ENCODE measurements around the gene DTNA. TPM values are rescaled to one million over a fixed set of nuclear protein-coding genes. Genes with fewer than 3 reads are reported as not detected.
A peak's percentile ranks its signal among the peaks of the same experiment; 100 is the strongest.
"Not testable (repeated sequence)": the region's sequence is repeated elsewhere in the genome, so short reads cannot be mapped to it uniquely, and the experiment has no call there.

Gene DTNA
- total RNA-seq = not detected
- not detected for polyA plus RNA-seq

DNA sequence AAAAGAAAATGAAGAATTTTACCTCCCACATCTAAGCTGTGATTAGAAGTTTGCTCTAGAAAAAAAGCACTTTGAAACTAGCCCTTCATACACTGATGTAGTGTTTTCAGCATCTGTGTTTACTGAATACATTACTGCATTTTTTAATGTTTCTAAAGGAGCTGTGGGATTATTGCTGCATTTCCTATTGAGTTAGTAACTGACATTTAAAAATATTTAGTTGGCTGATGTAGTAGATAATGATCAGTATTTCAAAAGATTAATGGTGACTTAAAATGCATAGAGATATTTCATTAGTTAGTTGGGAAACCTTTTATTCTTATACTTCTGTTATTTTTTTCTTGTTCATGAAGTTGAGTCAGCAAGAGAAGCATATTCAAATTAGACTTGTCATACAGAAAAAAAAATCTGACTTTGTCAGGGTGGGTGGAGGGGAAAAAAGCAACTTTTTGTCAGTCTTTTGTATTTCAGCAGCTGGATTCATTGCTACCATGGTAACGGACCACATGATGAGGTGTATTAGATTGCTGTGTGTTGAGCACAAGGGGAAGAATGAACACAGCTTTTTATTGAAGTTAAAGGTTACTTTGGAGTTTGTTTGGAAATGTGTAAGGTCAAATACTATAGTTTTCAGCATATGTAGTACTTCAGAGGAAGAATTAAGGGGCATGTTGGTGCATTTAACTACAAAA, at the start of gene DTNA:
TSS of gene DTNA (plus strand) at position 549 of the 692 bp plus-strand sequence. CDS start 45,679 bp downstream, outside the sequence.
- no peak for DNase-seq
- Mint-ChIP-seq H3K4me3 (no peak within 1 kb of the TSS), H3K36me3 (no peaks in the 10 kb centered on the region), H3K27me3 (peaks cover 0 to 5% of the 10 kb centered on the region in 2 donors), H3K4me1 (no peaks in the 10 kb centered on the region), H3K27ac (no peak within 1 kb of the TSS), H3K9me3 (no peaks in the 10 kb centered on the region)
- Histone ChIP-seq H3K9me3 (ENCODE audit: low read length) (no peaks in the 10 kb centered on the region), H3K4me1 (ENCODE audit: insufficient read depth, low read length) (no peaks in the 10 kb centered on the region), H3K4me3 (ENCODE audit: low read length) (no peak within 1 kb of the TSS), H3K36me3 (ENCODE audit: insufficient read depth, low read length) (no peaks in the 10 kb centered on the region), H3K27me3 (ENCODE audit: insufficient read depth, low read length, poor library complexity, severe bottlenecking) (no peaks in the 10 kb centered on the region), H3K27ac (ENCODE audit: low read depth, low read length) (no peak within 1 kb of the TSS)
- ChIA-PET POLR2A (no interaction called here), CTCF (no interaction called here)

DNA sequence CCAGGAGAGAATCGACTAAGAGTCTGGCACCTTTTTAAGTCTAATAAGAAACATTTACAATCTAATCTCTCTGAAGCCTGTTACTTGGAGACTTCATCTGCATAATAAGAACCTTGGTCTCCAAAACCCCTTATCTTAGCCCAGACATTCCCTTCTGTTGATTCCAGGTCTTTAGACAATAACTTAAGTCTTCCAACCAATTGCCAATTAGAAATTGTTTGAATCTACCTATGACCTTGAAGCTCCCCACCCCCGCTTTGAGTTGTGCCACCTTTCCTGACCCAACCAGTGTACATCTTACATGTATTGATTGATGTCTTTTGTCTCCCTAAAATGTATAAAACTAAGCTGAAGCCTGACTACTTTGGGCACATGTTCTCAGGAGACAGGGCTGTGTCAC, 49.5 kb upstream of the DTNA start:
- Histone ChIP-seq H3K4me3 (ENCODE audit: low read length) (no peak overlapping the region), H3K9me3 (ENCODE audit: low read length) (no peaks in the 10 kb centered on the region), H3K27me3 (ENCODE audit: insufficient read depth, low read length, poor library complexity, severe bottlenecking) (no peaks in the 10 kb centered on the region), H3K36me3 (ENCODE audit: insufficient read depth, low read length) (no peaks in the 10 kb centered on the region), H3K4me1 (ENCODE audit: insufficient read depth, low read length) (no peaks in the 10 kb centered on the region), H3K27ac (ENCODE audit: low read depth, low read length) (no peak overlapping the region)
- Mint-ChIP-seq H3K9me3 (peaks cover 0 to 4% (median 0%) of the 10 kb centered on the region in 5 donors), H3K36me3 (no peaks in the 10 kb centered on the region), H3K27me3 (peaks cover 2 to 22% of the 10 kb centered on the region in 2 donors), H3K4me1 (no peaks in the 10 kb centered on the region), H3K4me3 (no peak overlapping the region), H3K27ac (no peak overlapping the region)
- ChIA-PET POLR2A (no interaction called here), CTCF (interaction anchor here (1.6 kb wide), 1 partner anchor 9 kb away, joined by 3 read pairs; no protein-coding TSS in a partner anchor)
- DNase-seq = no peak

DNA sequence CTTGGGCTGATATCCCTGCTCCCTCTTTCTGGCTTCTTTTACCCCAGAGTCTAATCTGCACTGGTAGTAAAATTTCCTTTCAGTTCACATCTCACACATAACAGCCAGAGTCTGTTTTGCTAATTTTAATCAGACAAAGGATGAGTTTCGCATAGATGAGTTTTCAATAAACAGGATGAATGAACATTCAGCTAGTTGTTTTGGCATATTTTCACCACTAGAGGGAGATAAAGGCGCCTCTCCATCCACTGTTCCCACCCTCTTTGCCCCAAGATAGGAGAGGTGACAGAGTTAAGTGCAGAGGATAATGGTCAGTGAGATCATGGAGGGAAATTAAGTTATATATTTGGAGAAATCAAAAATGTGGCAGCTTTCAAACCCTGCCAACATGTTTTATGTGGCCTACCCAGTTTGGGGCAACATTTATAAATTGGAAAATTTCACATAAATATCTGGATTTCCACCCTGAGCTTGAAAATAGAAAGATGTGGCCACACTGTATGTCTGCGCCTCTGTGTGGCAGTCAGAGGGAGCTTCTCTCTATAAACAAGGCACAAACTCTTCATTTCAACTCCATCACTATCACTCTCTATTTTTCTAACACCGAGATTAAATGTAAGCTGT, 48.5 kb upstream of the DTNA start:
- Mint-ChIP-seq H3K27ac (no peak overlapping the region), H3K27me3 (peaks cover 2 to 22% of the 10 kb centered on the region in 2 donors), H3K36me3 (no peaks in the 10 kb centered on the region), H3K4me3 (no peak overlapping the region), H3K4me1 (no peaks in the 10 kb centered on the region), H3K9me3 (peaks cover 0 to 4% (median 0%) of the 10 kb centered on the region in 5 donors)
- Histone ChIP-seq H3K27ac (ENCODE audit: low read depth, low read length) (no peak overlapping the region), H3K27me3 (ENCODE audit: insufficient read depth, low read length, poor library complexity, severe bottlenecking) (no peaks in the 10 kb centered on the region), H3K36me3 (ENCODE audit: insufficient read depth, low read length) (no peaks in the 10 kb centered on the region), H3K9me3 (ENCODE audit: low read length) (no peaks in the 10 kb centered on the region), H3K4me1 (ENCODE audit: insufficient read depth, low read length) (no peaks in the 10 kb centered on the region), H3K4me3 (ENCODE audit: low read length) (no peak overlapping the region)
- POLR2A ChIA-PET = no interaction called here
- no peak for DNase-seq
- CTCF ChIA-PET = interaction anchor here (0.6 to 1.6 kb wide), 2 partner anchors 10 to 17 kb away, joined by 3 read pairs; no protein-coding TSS in a partner anchor

DNA sequence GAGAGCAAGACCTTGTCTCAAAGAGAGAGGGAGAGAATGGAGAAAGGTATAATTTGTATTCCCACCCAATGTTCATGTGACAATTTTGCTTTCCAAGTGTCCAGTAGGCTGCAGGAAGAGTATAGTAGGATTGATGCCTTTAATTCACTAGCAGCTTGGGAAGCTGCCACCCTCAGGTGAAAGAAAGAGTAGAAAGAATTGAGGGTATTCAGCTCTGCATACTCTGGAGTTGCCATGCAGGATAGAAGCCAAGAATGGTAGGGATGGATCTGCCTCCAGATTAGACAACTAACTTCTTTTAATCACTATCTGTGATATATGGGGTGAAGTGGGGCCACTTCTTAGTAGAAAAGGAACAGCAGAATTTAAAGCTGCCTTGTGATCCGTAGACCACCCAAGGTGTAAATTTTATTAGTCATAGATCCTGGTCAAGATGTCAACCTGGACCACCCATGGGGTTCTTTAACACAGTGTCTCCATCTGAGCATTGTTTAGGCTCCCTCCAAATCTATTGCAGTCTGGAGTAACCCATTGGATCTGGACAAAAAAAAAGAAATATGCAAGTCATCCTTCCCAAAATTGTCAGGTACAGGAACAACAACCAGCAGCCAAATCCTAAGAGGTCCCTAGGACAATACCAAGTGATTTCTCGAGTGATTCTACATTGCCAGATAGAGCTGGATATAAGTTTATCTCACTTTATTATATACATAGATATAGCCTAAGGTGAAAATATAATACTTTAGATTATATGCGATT, 33.1 kb upstream of the DTNA start:
- Histone ChIP-seq H3K9me3 (ENCODE audit: low read length) (no peaks in the 10 kb centered on the region), H3K4me3 (ENCODE audit: low read length) (no peak overlapping the region), H3K36me3 (ENCODE audit: insufficient read depth, low read length) (no peaks in the 10 kb centered on the region), H3K4me1 (ENCODE audit: insufficient read depth, low read length) (no peaks in the 10 kb centered on the region), H3K27me3 (ENCODE audit: insufficient read depth, low read length, poor library complexity, severe bottlenecking) (no peaks in the 10 kb centered on the region), H3K27ac (ENCODE audit: low read depth, low read length) (no peak overlapping the region)
- no peaks in the 10 kb centered on the region for H3K36me3 Mint-ChIP-seq
- POLR2A ChIA-PET = no interaction called here
- no peaks in the 10 kb centered on the region for H3K27me3 Mint-ChIP-seq
- CTCF ChIA-PET = no interaction called here
- H3K4me3 Mint-ChIP-seq = no peak overlapping the region
- H3K9me3 Mint-ChIP-seq = peaks cover 0 to 2% (median 0%) of the 10 kb centered on the region in 5 donors
- DNase-seq = no peak
- H3K27ac Mint-ChIP-seq = peak overlapping the region in 1 of 8 donors; percentile 26
- H3K4me1 Mint-ChIP-seq = no peaks in the 10 kb centered on the region

DNA sequence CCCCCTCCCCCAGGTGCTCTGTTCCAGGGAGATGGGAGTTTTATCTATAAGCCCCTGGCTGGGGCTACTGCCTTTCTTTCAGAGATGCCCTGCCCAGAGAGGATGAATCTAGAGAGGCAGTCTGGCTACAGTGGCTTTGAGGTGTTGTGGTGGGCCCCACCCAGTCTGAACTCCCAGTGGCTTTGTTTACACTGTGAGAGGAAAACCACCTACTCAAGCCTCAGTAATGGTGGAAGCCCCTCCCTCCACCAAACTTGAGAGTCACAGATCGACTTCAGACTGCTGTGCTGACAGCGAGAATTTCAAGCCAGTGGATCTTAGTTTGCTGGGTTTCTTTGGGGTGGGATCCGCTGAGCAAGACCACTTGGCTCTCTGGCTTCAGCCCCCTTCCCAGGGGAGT, 20.3 kb upstream of the DTNA start:
- H3K36me3 Mint-ChIP-seq; H3K4me3 ChIP-seq (ENCODE audit: low read length); DNase-seq; H3K36me3 ChIP-seq (ENCODE audit: insufficient read depth, low read length); H3K27me3 ChIP-seq (ENCODE audit: insufficient read depth, low read length, poor library complexity, severe bottlenecking); H3K4me1 Mint-ChIP-seq; H3K9me3 ChIP-seq (ENCODE audit: low read length); POLR2A ChIA-PET; H3K4me3 Mint-ChIP-seq; H3K4me1 ChIP-seq (ENCODE audit: insufficient read depth, low read length); H3K27ac ChIP-seq (ENCODE audit: low read depth, low read length); H3K9me3 Mint-ChIP-seq; H3K27me3 Mint-ChIP-seq; CTCF ChIA-PET; H3K27ac Mint-ChIP-seq: not testable (repeated sequence)

DNA sequence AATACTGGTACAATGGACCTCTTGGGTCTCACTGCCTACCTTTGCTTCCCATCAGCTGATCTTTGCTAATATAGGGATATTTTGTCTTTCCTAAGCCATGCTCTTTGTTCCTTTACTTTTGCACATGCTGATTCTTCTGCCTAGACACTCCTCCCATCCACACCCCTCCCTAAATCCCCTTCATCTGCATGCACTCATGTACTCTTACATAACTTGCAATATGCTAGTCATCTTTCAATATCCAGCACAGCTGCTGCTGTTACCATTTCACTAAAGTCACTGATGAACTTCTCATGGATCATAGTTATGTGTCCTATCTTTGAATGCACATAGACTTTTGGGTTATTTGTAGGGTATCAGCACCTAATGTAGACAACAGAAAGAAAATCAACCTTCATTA, 18.5 kb upstream of the DTNA start:
- Mint-ChIP-seq H3K4me1 (no peaks in the 10 kb centered on the region), H3K27ac (peak overlapping the region in 1 of 8 donors; percentile 15), H3K9me3 (peaks cover 0 to 2% (median 0%) of the 10 kb centered on the region in 5 donors), H3K4me3 (no peak overlapping the region), H3K27me3 (peaks cover 3 to 4% of the 10 kb centered on the region in 2 donors), H3K36me3 (no peaks in the 10 kb centered on the region)
- H3K4me1 ChIP-seq (ENCODE audit: insufficient read depth, low read length) = no peaks in the 10 kb centered on the region
- no peaks in the 10 kb centered on the region for H3K36me3 ChIP-seq (ENCODE audit: insufficient read depth, low read length)
- ChIA-PET CTCF (no interaction called here), POLR2A (no interaction called here)
- H3K4me3 ChIP-seq (ENCODE audit: low read length) = no peak overlapping the region
- no peaks in the 10 kb centered on the region for H3K27me3 ChIP-seq (ENCODE audit: insufficient read depth, low read length, poor library complexity, severe bottlenecking)
- H3K27ac ChIP-seq (ENCODE audit: low read depth, low read length) = no peak overlapping the region
- H3K9me3 ChIP-seq (ENCODE audit: low read length) = no peaks in the 10 kb centered on the region
- no peak for DNase-seq

DNA sequence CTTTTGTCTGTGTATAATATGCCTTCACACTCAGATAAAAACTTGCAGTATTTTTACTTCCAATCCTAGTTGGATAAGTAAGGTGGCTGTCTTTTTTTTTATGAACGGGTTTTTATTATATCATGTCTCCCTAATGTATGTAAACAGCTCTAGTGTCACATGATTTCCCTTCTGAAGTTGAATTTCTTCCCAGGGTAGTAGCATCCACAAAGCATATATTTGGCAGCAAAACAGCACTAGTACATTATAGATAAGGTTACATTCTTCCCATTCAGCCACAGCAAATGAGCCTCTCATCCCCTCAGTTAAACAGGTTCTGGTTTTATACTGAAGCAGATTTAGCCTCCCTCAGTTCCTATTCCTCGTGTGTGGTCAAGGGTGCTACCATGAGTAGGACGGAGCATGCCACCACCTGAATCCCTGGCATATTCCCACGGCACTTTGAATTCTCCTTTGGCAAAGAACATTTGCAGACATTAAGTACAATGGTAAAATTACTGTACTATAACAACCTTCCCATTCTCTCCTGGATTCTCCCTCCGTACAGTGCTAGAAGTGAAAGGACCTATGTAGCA, 15.4 kb upstream of the DTNA start:
- H3K27ac Mint-ChIP-seq = no peak overlapping the region
- ChIA-PET POLR2A (no interaction called here), CTCF (no interaction called here)
- no peak overlapping the region for H3K4me3 ChIP-seq (ENCODE audit: low read length)
- H3K9me3 Mint-ChIP-seq = peaks cover 0 to 2% (median 0%) of the 10 kb centered on the region in 5 donors
- H3K4me1 ChIP-seq (ENCODE audit: insufficient read depth, low read length) = no peaks in the 10 kb centered on the region
- H3K27me3 ChIP-seq (ENCODE audit: insufficient read depth, low read length, poor library complexity, severe bottlenecking) = no peaks in the 10 kb centered on the region
- no peaks in the 10 kb centered on the region for H3K36me3 ChIP-seq (ENCODE audit: insufficient read depth, low read length)
- DNase-seq = no peak
- no peak overlapping the region for H3K27ac ChIP-seq (ENCODE audit: low read depth, low read length)
- H3K27me3 Mint-ChIP-seq = peaks cover 1 to 4% of the 10 kb centered on the region in 2 donors
- no peaks in the 10 kb centered on the region for H3K36me3 Mint-ChIP-seq
- no peaks in the 10 kb centered on the region for H3K9me3 ChIP-seq (ENCODE audit: low read length)
- H3K4me3 Mint-ChIP-seq = no peak overlapping the region
- no peaks in the 10 kb centered on the region for H3K4me1 Mint-ChIP-seq

DNA sequence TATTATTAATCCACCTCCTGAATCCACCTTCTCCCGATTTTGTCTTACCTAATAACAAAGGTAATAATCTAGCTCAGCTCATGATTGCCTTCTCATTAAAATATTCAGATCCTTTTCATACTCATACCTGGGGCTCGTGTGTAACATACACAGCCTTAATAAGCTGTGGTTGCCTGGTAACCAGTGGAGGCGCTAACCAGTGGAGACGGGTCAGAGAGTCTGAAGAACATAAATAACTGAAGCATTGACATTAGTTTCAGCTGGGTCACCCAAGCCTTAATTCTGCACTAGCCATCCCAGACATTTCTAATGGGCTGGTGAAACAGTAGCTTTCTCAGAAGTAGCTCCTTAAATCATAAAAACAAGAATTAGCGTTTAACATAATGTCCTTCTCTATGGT, 14.8 kb upstream of the DTNA start:
- H3K9me3 Mint-ChIP-seq = peaks cover 0 to 2% (median 0%) of the 10 kb centered on the region in 5 donors
- DNase-seq = no peak
- POLR2A ChIA-PET = no interaction called here
- no peaks in the 10 kb centered on the region for H3K4me1 Mint-ChIP-seq
- no peak overlapping the region for H3K4me3 ChIP-seq (ENCODE audit: low read length)
- CTCF ChIA-PET = no interaction called here
- H3K27ac Mint-ChIP-seq = no peak overlapping the region
- no peaks in the 10 kb centered on the region for H3K36me3 ChIP-seq (ENCODE audit: insufficient read depth, low read length)
- no peaks in the 10 kb centered on the region for H3K27me3 ChIP-seq (ENCODE audit: insufficient read depth, low read length, poor library complexity, severe bottlenecking)
- H3K36me3 Mint-ChIP-seq = no peaks in the 10 kb centered on the region
- no peaks in the 10 kb centered on the region for H3K9me3 ChIP-seq (ENCODE audit: low read length)
- H3K4me1 ChIP-seq (ENCODE audit: insufficient read depth, low read length) = no peaks in the 10 kb centered on the region
- peaks cover 1 to 4% of the 10 kb centered on the region in 2 donors for H3K27me3 Mint-ChIP-seq
- H3K27ac ChIP-seq (ENCODE audit: low read depth, low read length) = no peak overlapping the region
- H3K4me3 Mint-ChIP-seq = no peak overlapping the region

Measured in CD8-positive, alpha-beta memory T cell (primary cell).